WTC11 (cell line): ENCODE results near the gene PAFAH1B2. TPM values are rescaled to one million over a fixed set of nuclear protein-coding genes. Genes with fewer than 3 reads are reported as not detected.

Experiments
- ATAC-seq: fragments of 200-7000 bp; cut with Tn5 transposase; 2 replicates; pipeline ENCODE4 v1.10.0; 2021; ENCODE audit warnings: mild to moderate bottlenecking, moderate library complexity
- CTCF ChIA-PET: fragments of 300-600 bp; sonication (Branson Sonifier 250); formaldehyde crosslinking; loops from one replicate; lab custom pipeline; 2021; ENCODE audit warnings: antibody characterized with exemption; lab: Charles Lee
- POLR2A ChIA-PET: fragments of 350-600 bp; sonication (Branson Sonifier 250); formaldehyde crosslinking; loops from one replicate; lab custom pipeline; 2021; ENCODE audit warnings: antibody characterized with exemption; lab: Charles Lee
- DNase-seq: peaks from one replicate; pipeline ENCODE4 v3.0.0; 2021; ENCODE audit warnings: low spot score
- H3K27ac Mint-ChIP-seq: 2 replicates; pipeline ENCODE4 v1.8.0; 2021; ENCODE audit warnings: mixed read lengths
- H3K27me3 Mint-ChIP-seq: 2 replicates; pipeline ENCODE4 v1.8.0; 2021; ENCODE audit warnings: low read depth, mild to moderate bottlenecking, moderate library complexity, mixed read lengths
- H3K36me3 Mint-ChIP-seq: 2 replicates; pipeline ENCODE4 v1.8.0; 2021; ENCODE audit warnings: mixed read lengths
- H3K4me1 Mint-ChIP-seq: 2 replicates; pipeline ENCODE4 v1.8.0; 2022; ENCODE audit warnings: mixed read lengths
- H3K4me3 Mint-ChIP-seq: 2 replicates; pipeline ENCODE4 v1.8.0; 2021; ENCODE audit warnings: mild to moderate bottlenecking, moderate library complexity, mixed read lengths
- H3K9me3 Mint-ChIP-seq: 2 replicates; pipeline ENCODE4 v1.8.0; 2021; ENCODE audit warnings: mixed read lengths
- AFF4 ChIP-seq: sonication (generic); formaldehyde crosslinking; IDR thresholded peaks from 2 replicates; pipeline ENCODE4 v1.8.1; 2023; ENCODE audit warnings: mild to moderate bottlenecking, missing genetic modification reagents, borderline replicate concordance
- AR ChIP-seq: fragments of 250-450 bp; sonication (Bioruptor Pico); IDR thresholded peaks from 2 replicates; pipeline ENCODE4 v1.9.0; 2021; ENCODE audit warnings: mild to moderate bottlenecking
- CREB1 ChIP-seq: sonication (generic); formaldehyde crosslinking; IDR thresholded peaks from 2 replicates; pipeline ENCODE4 v1.8.0; 2023; ENCODE audit warnings: mild to moderate bottlenecking, missing genetic modification reagents
- FOXK1 ChIP-seq: sonication (generic); formaldehyde crosslinking; IDR thresholded peaks from 2 replicates; pipeline ENCODE4 v1.8.0; 2022; ENCODE audit warnings: mild to moderate bottlenecking, moderate library complexity, missing genetic modification reagents
- GABPB1 ChIP-seq: sonication (generic); formaldehyde crosslinking; IDR thresholded peaks from 2 replicates; pipeline ENCODE4 v1.8.1; 2023; ENCODE audit warnings: mild to moderate bottlenecking, missing genetic modification reagents
- JAZF1 ChIP-seq: fragments of 250-450 bp; sonication (Bioruptor Pico); IDR thresholded peaks from 2 replicates; pipeline ENCODE4 v1.9.0; 2021; ENCODE audit warnings: moderate library complexity, mild to moderate bottlenecking, inconsistent platforms
- MAX ChIP-seq: sonication (generic); formaldehyde crosslinking; IDR thresholded peaks from 2 replicates; pipeline ENCODE4 v1.8.0; 2022; ENCODE audit warnings: mild to moderate bottlenecking, missing genetic modification reagents
- NR3C1 ChIP-seq: sonication (generic); formaldehyde crosslinking; conservative IDR thresholded peaks from 2 replicates; pipeline ENCODE4 v1.8.1; 2023; ENCODE audit warnings: low read depth, mild to moderate bottlenecking, missing genetic modification reagents
- OVOL2 ChIP-seq: fragments of 250-450 bp; sonication (Bioruptor Pico); IDR thresholded peaks from 2 replicates; pipeline ENCODE4 v1.9.0; 2021; ENCODE audit warnings: mild to moderate bottlenecking, borderline replicate concordance
- RORB ChIP-seq: fragments of 250-450 bp; sonication (Bioruptor Pico); IDR thresholded peaks from 2 replicates; pipeline ENCODE4 v1.9.0; 2021; ENCODE audit warnings: mild to moderate bottlenecking
- SP1 ChIP-seq: sonication (generic); formaldehyde crosslinking; conservative IDR thresholded peaks from 2 replicates; pipeline ENCODE4 v1.8.1; 2022; ENCODE audit warnings: missing genetic modification reagents
- TCF7 ChIP-seq: sonication (generic); formaldehyde crosslinking; IDR thresholded peaks from 2 replicates; pipeline ENCODE4 v1.8.0; 2022; ENCODE audit warnings: mild to moderate bottlenecking, low read depth, missing genetic modification reagents, moderate library complexity
- TP53 ChIP-seq: sonication (generic); formaldehyde crosslinking; IDR thresholded peaks from 2 replicates; pipeline ENCODE4 v1.8.1; 2023; ENCODE audit warnings: mild to moderate bottlenecking, missing genetic modification reagents
- ZBTB43 ChIP-seq: sonication (generic); formaldehyde crosslinking; IDR thresholded peaks from 2 replicates; pipeline ENCODE4 v1.8.1; 2023; ENCODE audit warnings: mild to moderate bottlenecking, missing genetic modification reagents
- ZNF121 ChIP-seq: sonication (generic); formaldehyde crosslinking; IDR thresholded peaks from 2 replicates; pipeline ENCODE4 v1.8.0; 2023; ENCODE audit warnings: missing genetic modification reagents
- ZNF138 ChIP-seq: sonication (generic); formaldehyde crosslinking; conservative IDR thresholded peaks from 2 replicates; pipeline ENCODE4 v1.8.1; 2022; ENCODE audit warnings: mild to moderate bottlenecking, moderate library complexity, missing genetic modification reagents
- ZNF219 ChIP-seq: sonication (generic); formaldehyde crosslinking; IDR thresholded peaks from 2 replicates; pipeline ENCODE4 v1.8.0; 2023; ENCODE audit warnings: missing genetic modification reagents, mild to moderate bottlenecking, borderline replicate concordance
- ZNF232 ChIP-seq: sonication (generic); formaldehyde crosslinking; IDR thresholded peaks from 2 replicates; pipeline ENCODE4 v1.8.0; 2022; ENCODE audit warnings: mild to moderate bottlenecking, missing genetic modification reagents
- ZNF317 ChIP-seq: sonication (generic); formaldehyde crosslinking; IDR thresholded peaks from 2 replicates; pipeline ENCODE4 v1.8.1; 2023; ENCODE audit warnings: low read depth, mild to moderate bottlenecking, moderate library complexity, missing genetic modification reagents, borderline replicate concordance
- ZNF396 ChIP-seq: fragments of 250-450 bp; sonication (Bioruptor Pico); IDR thresholded peaks from 2 replicates; pipeline ENCODE4 v1.8.0; 2021; ENCODE audit warnings: mild to moderate bottlenecking, moderate library complexity, borderline replicate concordance
- total RNA-seq: library from RNA; stranded (reverse); gene quantifications from 3 replicates; pipeline ENCODE4 v1.2.3, GENCODE V29; 2021
- TF ChIP-seq, protein P1 (sequence below): sonication (generic); formaldehyde crosslinking; IDR thresholded peaks from 2 replicates; pipeline ENCODE4 v1.8.0; 2022; ENCODE audit warnings: mild to moderate bottlenecking, missing genetic modification reagents
- TF ChIP-seq, protein P2 (sequence below): fragments of 250-450 bp; sonication (Bioruptor Pico); IDR thresholded peaks from 2 replicates; pipeline ENCODE4 v1.8.0; 2021; ENCODE audit warnings: mild to moderate bottlenecking
- TF ChIP-seq, protein P3 (sequence below): sonication (generic); formaldehyde crosslinking; IDR thresholded peaks from 2 replicates; pipeline ENCODE4 v1.8.1; 2023; ENCODE audit warnings: mild to moderate bottlenecking, missing genetic modification reagents, moderate library complexity

Gene PAFAH1B2
- total RNA-seq, 1 experiment from 2014 or later, result 138 TPM

- no peaks in the 10 kb centered on the region; the same call in 1 of the 2 replicates for H3K27me3 Mint-ChIP-seq
- ChIA-PET POLR2A (interaction anchor here (0.9 to 2.0 kb wide), 2 partner anchors 24 to 125 kb away, joined by 3 to 10 read pairs; partner anchors contain the start of genes CEP164 and SIDT2), CTCF (interaction anchor here (1.0 to 2.1 kb wide), 5 partner anchors 19 to 64 kb away, joined by 3 to 6 read pairs (median 4); partner anchors contain the start of gene SIDT2)
- H3K4me3 Mint-ChIP-seq, result no peak overlapping the region
- no peaks in the 10 kb centered on the region for H3K9me3 Mint-ChIP-seq
- ATAC-seq, result no peak
- no peak for DNase-seq
- peaks cover 33% of the 10 kb centered on the region for H3K4me1 Mint-ChIP-seq
- TF ChIP-seq SP1 (CRISPR knock-in tag), result no peak
- TF ChIP-seq FOXK1 (CRISPR knock-in tag), result no peak
- TF ChIP-seq MAX, result no peak
- TF ChIP-seq RORB, result no peak
- TF ChIP-seq TP53 (CRISPR knock-in tag), result no peak
- no peak for TF ChIP-seq OVOL2
- TF ChIP-seq TCF7 (CRISPR knock-in tag), result no peak
- TF ChIP-seq ZNF317 (CRISPR knock-in tag), result no peak
- no peak for TF ChIP-seq ZNF138 (CRISPR knock-in tag)
- TF ChIP-seq NR3C1 (CRISPR knock-in tag), result no peak
- TF ChIP-seq ZNF219 (CRISPR knock-in tag), result no peak
- TF ChIP-seq, protein P1, sequence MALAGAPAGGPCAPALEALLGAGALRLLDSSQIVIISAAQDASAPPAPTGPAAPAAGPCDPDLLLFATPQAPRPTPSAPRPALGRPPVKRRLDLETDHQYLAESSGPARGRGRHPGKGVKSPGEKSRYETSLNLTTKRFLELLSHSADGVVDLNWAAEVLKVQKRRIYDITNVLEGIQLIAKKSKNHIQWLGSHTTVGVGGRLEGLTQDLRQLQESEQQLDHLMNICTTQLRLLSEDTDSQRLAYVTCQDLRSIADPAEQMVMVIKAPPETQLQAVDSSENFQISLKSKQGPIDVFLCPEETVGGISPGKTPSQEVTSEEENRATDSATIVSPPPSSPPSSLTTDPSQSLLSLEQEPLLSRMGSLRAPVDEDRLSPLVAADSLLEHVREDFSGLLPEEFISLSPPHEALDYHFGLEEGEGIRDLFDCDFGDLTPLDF (CRISPR knock-in tag), result no peak
- no peak for TF ChIP-seq ZNF121 (CRISPR knock-in tag)
- TF ChIP-seq, protein P2, sequence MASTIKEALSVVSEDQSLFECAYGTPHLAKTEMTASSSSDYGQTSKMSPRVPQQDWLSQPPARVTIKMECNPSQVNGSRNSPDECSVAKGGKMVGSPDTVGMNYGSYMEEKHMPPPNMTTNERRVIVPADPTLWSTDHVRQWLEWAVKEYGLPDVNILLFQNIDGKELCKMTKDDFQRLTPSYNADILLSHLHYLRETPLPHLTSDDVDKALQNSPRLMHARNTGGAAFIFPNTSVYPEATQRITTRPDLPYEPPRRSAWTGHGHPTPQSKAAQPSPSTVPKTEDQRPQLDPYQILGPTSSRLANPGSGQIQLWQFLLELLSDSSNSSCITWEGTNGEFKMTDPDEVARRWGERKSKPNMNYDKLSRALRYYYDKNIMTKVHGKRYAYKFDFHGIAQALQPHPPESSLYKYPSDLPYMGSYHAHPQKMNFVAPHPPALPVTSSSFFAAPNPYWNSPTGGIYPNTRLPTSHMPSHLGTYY (CRISPR knock-in tag), result no peak
- no peak for TF ChIP-seq AFF4
- TF ChIP-seq JAZF1 (CRISPR knock-in tag), result no peak
- H3K36me3 Mint-ChIP-seq, result peaks cover 7% of the 10 kb centered on the region
- no peak overlapping the region for H3K27ac Mint-ChIP-seq
These were observed 58.4 kb downstream of the PAFAH1B2 start for GRCh38 chr11:117202386-117203068.

GRCh38 chr11:117203069-117203407 is 59.0 kb downstream of the PAFAH1B2 start:
- CTCF ChIA-PET, result interaction anchor here (1.0 to 2.1 kb wide), 5 partner anchors 18 to 64 kb away, joined by 3 to 7 read pairs (median 5); partner anchors contain the start of gene SIDT2
- H3K27ac Mint-ChIP-seq, result no peak overlapping the region
- POLR2A ChIA-PET, result interaction anchor here (0.9 to 2.0 kb wide), 2 partner anchors 24 to 124 kb away, joined by 3 to 10 read pairs; partner anchors contain the start of genes CEP164 and SIDT2
- TF ChIP-seq AR, result no peak
- TF ChIP-seq ZNF232, result no peak
- TF ChIP-seq CREB1 (CRISPR knock-in tag), result no peak
- TF ChIP-seq, protein P3, sequence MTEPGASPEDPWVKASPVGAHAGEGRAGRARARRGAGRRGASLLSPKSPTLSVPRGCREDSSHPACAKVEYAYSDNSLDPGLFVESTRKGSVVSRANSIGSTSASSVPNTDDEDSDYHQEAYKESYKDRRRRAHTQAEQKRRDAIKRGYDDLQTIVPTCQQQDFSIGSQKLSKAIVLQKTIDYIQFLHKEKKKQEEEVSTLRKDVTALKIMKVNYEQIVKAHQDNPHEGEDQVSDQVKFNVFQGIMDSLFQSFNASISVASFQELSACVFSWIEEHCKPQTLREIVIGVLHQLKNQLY (CRISPR knock-in tag), result no peak
- no peak for TF ChIP-seq ZBTB43
- no peak for TF ChIP-seq GABPB1
- TF ChIP-seq ZNF138 (CRISPR knock-in tag), result no peak
- TF ChIP-seq ZNF396 (CRISPR knock-in tag), result no peak

More at GRCh38 chr11:117203069-117203407, 59.0 kb downstream of the PAFAH1B2 start:
- no peak overlapping the region for H3K4me3 Mint-ChIP-seq
- peaks cover 7% of the 10 kb centered on the region for H3K36me3 Mint-ChIP-seq
- H3K27me3 Mint-ChIP-seq, result no peaks in the 10 kb centered on the region; the same call in 1 of the 2 replicates
- H3K4me1 Mint-ChIP-seq, result peaks cover 28% of the 10 kb centered on the region
- DNase-seq, result no peak
- no peaks in the 10 kb centered on the region for H3K9me3 Mint-ChIP-seq
- ATAC-seq, result no peak
